ENCODE measurements around the gene MYO1H. TPM values are rescaled to one million over a fixed set of nuclear protein-coding genes. Genes with fewer than 3 reads are reported as not detected.

The MYO1H gene
- total and polyA plus RNA-seq, 10 donors: 0.05 TPM; not detected in 9

GRCh38 chr12:109460538-109460937 lies 112.8 kb downstream of the MYO1H start:
- Histone ChIP-seq H3K27me3 (replicated peaks in 1 of 7) (no peaks in the 10 kb centered on the region), H3K9me3 (no peaks in the 10 kb centered on the region), H3K4me3 (no peak overlapping the region), H3K27ac (peak overlapping the region; percentile 17 to 87 (median 82)), H3K36me3 (peaks cover under 1 to 78% (median 39%) of the 10 kb centered on the region in 6 donors), H3K4me1 (peaks cover 38 to 85% (median 61%) of the 10 kb centered on the region in 6 donors)
- no peak for DNase-seq
- WGBS, 5 donors: 85 to 93% (median 88%) methylated on average over 10 to 13 of the region's 13 CpGs
- intact Hi-C loops (cut with DNase I; ENCODE audit: low total_unique reads): no loop called here
- TF ChIP-seq POLR2A (IDR thresholded peaks at IDR 0.05) (no peak), POLR2AphosphoS5 (IDR thresholded peaks at IDR 0.05) (peak in 1 of 3 donors; percentile 24), CTCF (IDR thresholded peaks at IDR 0.05 in 8 of 11, conservative IDR thresholded peaks at IDR 0.05 in 3 of 11) (no peak)

GRCh38 chr12:109461049-109461845 lies 113.5 kb downstream of the MYO1H start:
- Histone ChIP-seq H3K36me3 (peaks cover 0 to 78% (median 33%) of the 10 kb centered on the region in 6 donors), H3K27me3 (replicated peaks in 1 of 7) (no peaks in the 10 kb centered on the region), H3K4me1 (peaks cover 39 to 92% (median 66%) of the 10 kb centered on the region in 6 donors), H3K27ac (peak overlapping the region; percentile 48 to 87 (median 82)), H3K4me3 (no peak overlapping the region), H3K9me3 (no peaks in the 10 kb centered on the region)
- WGBS, 5 donors: 45 to 50% (median 49%) methylated on average over 8 of the region's 8 CpGs
- TF ChIP-seq POLR2A (IDR thresholded peaks at IDR 0.05) (peak in 1 of 3 donors; percentile 9), CTCF (IDR thresholded peaks at IDR 0.05 in 8 of 11, conservative IDR thresholded peaks at IDR 0.05 in 3 of 11) (no peak), POLR2AphosphoS5 (IDR thresholded peaks at IDR 0.05) (peak in 1 of 3 donors; percentile 85)
- peak; percentile 76 for DNase-seq
- intact Hi-C loops (cut with DNase I; ENCODE audit: low total_unique reads): no loop called here

GRCh38 chr12:109461846-109462756 lies 114.4 kb downstream of the MYO1H start:
- TF ChIP-seq POLR2A (IDR thresholded peaks at IDR 0.05): no peak
- peak; percentile 46 to 55 (median 48) for TF ChIP-seq POLR2AphosphoS5 (IDR thresholded peaks at IDR 0.05)
- no peak for TF ChIP-seq CTCF (IDR thresholded peaks at IDR 0.05 in 8 of 11, conservative IDR thresholded peaks at IDR 0.05 in 3 of 11)
- peak; percentile 82 for DNase-seq
- H3K27me3 ChIP-seq (replicated peaks in 1 of 7): no peaks in the 10 kb centered on the region
- H3K36me3 ChIP-seq: peaks cover 0 to 78% (median 31%) of the 10 kb centered on the region in 6 donors
- no peak overlapping the region for H3K4me3 ChIP-seq
- H3K9me3 ChIP-seq: no peaks in the 10 kb centered on the region
- 69 to 87% (median 71%) methylated on average over 13 of the region's 13 CpGs for WGBS, 5 donors
- H3K4me1 ChIP-seq: peaks cover 45 to 100% (median 72%) of the 10 kb centered on the region in 6 donors
- intact Hi-C loops (cut with DNase I; ENCODE audit: low total_unique reads): no loop called here
- H3K27ac ChIP-seq: peak overlapping the region; percentile 48 to 87 (median 82)

Measured in spleen (tissue), 11 donors.